OCI-LY7 (cell line): ENCODE data around the gene NBEAL1.

Experiments used
- EZH2phosphoT487 ChIP-seq: fragments of 200-600 bp; sonication (generic); IDR thresholded peaks from 2 replicates; pipeline ENCODE4 v1.6.1; 2018; ENCODE audit warnings: low read depth, borderline replicate concordance, mild to moderate bottlenecking, mixed run types, antibody characterized with exemption, low read length, moderate library complexity, mixed read lengths
- TF ChIP-seq, protein P1 (sequence below): fragments of 200-600 bp; sonication (generic); conservative IDR thresholded peaks from 2 replicates; pipeline ENCODE4 v1.5.1; 2014; ENCODE audit warnings: mild to moderate bottlenecking, antibody characterized with exemption, low read length, moderate library complexity, mixed read lengths

- TF ChIP-seq, protein P1, sequence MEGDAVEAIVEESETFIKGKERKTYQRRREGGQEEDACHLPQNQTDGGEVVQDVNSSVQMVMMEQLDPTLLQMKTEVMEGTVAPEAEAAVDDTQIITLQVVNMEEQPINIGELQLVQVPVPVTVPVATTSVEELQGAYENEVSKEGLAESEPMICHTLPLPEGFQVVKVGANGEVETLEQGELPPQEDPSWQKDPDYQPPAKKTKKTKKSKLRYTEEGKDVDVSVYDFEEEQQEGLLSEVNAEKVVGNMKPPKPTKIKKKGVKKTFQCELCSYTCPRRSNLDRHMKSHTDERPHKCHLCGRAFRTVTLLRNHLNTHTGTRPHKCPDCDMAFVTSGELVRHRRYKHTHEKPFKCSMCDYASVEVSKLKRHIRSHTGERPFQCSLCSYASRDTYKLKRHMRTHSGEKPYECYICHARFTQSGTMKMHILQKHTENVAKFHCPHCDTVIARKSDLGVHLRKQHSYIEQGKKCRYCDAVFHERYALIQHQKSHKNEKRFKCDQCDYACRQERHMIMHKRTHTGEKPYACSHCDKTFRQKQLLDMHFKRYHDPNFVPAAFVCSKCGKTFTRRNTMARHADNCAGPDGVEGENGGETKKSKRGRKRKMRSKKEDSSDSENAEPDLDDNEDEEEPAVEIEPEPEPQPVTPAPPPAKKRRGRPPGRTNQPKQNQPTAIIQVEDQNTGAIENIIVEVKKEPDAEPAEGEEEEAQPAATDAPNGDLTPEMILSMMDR = no peak
- no peak for TF ChIP-seq EZH2phosphoT487
These were observed 8.1 kb downstream of the NBEAL1 start for GRCh38 chr2:203022751-203023150.
